BJ (cell line): ENCODE data around the gene CIB2. TPM values are rescaled to one million over a fixed set of nuclear protein-coding genes. Genes with fewer than 3 reads are reported as not detected.

Source experiments
- CTCF ChIA-PET: fragments of 350-600 bp; formaldehyde crosslinking; extraction: SDS; loops from one replicate; lab custom pipeline; 2021; ENCODE audit warnings: antibody characterized with exemption, inconsistent platforms; lab: Yijun Ruan, JAX
- POLR2A ChIA-PET: fragments of 300-600 bp; sonication (Branson Sonifier 250); formaldehyde crosslinking; extraction: SDS; loops from one replicate; lab custom pipeline; 2021; ENCODE audit warnings: antibody characterized with exemption; lab: Charles Lee
- DNase-seq: peaks from one replicate; pipeline ENCODE4 v3.0.0-alpha.2; 2011; ENCODE audit warnings: low read depth
- H3K27me3 ChIP-seq: 2 replicates; pipeline ENCODE4 v1.6.0; 2011; ENCODE audit warnings: low read length; ENCODE audit not compliant: control insufficient read depth, insufficient read depth
- H3K36me3 ChIP-seq: 2 replicates; pipeline ENCODE4 v1.5.1; 2011; ENCODE audit warnings: low read length; ENCODE audit not compliant: control insufficient read depth, insufficient read depth
- H3K4me3 ChIP-seq: 2 replicates; pipeline ENCODE4 v1.5.1; 2011; ENCODE audit warnings: low read depth, mild to moderate bottlenecking, control low read depth, low read length
- CTCF ChIP-seq: IDR thresholded peaks from 2 replicates; pipeline ENCODE4 v1.5.1; 2011; ENCODE audit warnings: low read depth, mild to moderate bottlenecking, control low read depth, inconsistent platforms, low read length, moderate library complexity; ENCODE audit not compliant: insufficient read depth
- polyA plus RNA-seq: library from polyadenylated mRNA; depleted of rRNA; stranded (reverse); fragments of >200 nt; gene quantifications from 2 replicates; pipeline ENCODE4 v1.2.3, GENCODE V29; 2011

Gene CIB2
- polyA plus RNA-seq, 1 experiment, result 7.4 TPM

GRCh38 chr15:78101423-78102105, 29.7 kb downstream of the CIB2 start:
- ChIA-PET POLR2A (no interaction called here), CTCF (interaction anchor here (1.5 to 14.4 kb wide), 3 partner anchors 11 to 142 kb away, joined by 9 to 282 read pairs (median 13); no protein-coding TSS in a partner anchor)
- no peak for TF ChIP-seq CTCF
- Histone ChIP-seq H3K4me3 (no peak overlapping the region), H3K27me3 (peaks cover 1% of the 10 kb centered on the region; the same call in 1 of the 2 replicates), H3K36me3 (no peaks in the 10 kb centered on the region)
- DNase-seq, result no peak

- POLR2A ChIA-PET, result no interaction called here
- CTCF ChIA-PET, result interaction anchor here (1.5 to 14.4 kb wide), 3 partner anchors 11 to 142 kb away, joined by 9 to 282 read pairs (median 13); no protein-coding TSS in a partner anchor
- H3K4me3 ChIP-seq, result no peak overlapping the region
- TF ChIP-seq CTCF, result no peak
- H3K36me3 ChIP-seq, result no peaks in the 10 kb centered on the region
- H3K27me3 ChIP-seq, result peaks cover 1% of the 10 kb centered on the region; the same call in 1 of the 2 replicates
- DNase-seq, result no peak
These were observed 30.4 kb downstream of the CIB2 start for GRCh38 chr15:78100886-78101285.

GRCh38 chr15:78098131-78098755, 33.0 kb downstream of the CIB2 start:
- DNase-seq, result no peak
- H3K36me3 ChIP-seq, result no peaks in the 10 kb centered on the region
- H3K4me3 ChIP-seq, result no peak overlapping the region
- H3K27me3 ChIP-seq, result peaks cover 5% of the 10 kb centered on the region; the same call in 1 of the 2 replicates
- ChIA-PET CTCF (interaction anchor here (0.9 to 3.8 kb wide), 5 partner anchors 10 to 133 kb away, joined by 3 to 23 read pairs (median 3); no protein-coding TSS in a partner anchor), POLR2A (no interaction called here)
- no peak for TF ChIP-seq CTCF

GRCh38 chr15:78097667-78098066, 33.6 kb downstream of the CIB2 start:
- Histone ChIP-seq H3K4me3 (no peak overlapping the region), H3K36me3 (no peaks in the 10 kb centered on the region), H3K27me3 (peaks cover 5% of the 10 kb centered on the region; the same call in 1 of the 2 replicates)
- ChIA-PET POLR2A (no interaction called here), CTCF (interaction anchor here (0.9 to 3.8 kb wide), 5 partner anchors 9 to 133 kb away, joined by 3 to 23 read pairs (median 3); no protein-coding TSS in a partner anchor)
- no peak for TF ChIP-seq CTCF
- DNase-seq, result no peak
